NCI-H1105 treated with DMSO at 0.1 percent for 48 hours (cell line): Measurements from ENCODE around the gene SCG2.
"Not testable (repeated sequence)": the region's sequence is repeated elsewhere in the genome, so short reads cannot be mapped to it uniquely, and the experiment has no call there.

ENCODE experiments used
- DNase-seq: peaks from one replicate; lab custom pipeline; 2025; lab: John Stamatoyannopoulos, UW

The SCG2 gene

DNA sequence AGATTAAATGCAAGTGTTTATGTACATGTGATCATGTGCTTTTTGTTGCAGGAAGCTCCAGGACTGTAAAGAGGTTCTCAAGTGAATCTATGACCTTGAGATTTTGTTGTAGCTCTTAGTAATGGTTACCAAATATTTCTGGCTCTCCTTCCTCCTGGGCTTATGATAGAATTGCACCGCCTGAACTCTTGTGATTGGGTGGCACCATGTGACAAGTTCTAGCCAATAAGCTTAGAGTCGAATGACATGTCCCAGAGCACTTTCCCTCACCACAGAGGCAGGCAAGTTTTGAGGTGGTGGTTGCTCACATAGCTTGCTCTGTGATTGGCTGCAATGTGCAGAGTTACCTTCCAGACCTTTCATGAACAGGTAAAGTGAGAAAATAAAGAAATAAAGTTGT is 8.9 kb upstream of the SCG2 start:
- no peak for DNase-seq

DNA sequence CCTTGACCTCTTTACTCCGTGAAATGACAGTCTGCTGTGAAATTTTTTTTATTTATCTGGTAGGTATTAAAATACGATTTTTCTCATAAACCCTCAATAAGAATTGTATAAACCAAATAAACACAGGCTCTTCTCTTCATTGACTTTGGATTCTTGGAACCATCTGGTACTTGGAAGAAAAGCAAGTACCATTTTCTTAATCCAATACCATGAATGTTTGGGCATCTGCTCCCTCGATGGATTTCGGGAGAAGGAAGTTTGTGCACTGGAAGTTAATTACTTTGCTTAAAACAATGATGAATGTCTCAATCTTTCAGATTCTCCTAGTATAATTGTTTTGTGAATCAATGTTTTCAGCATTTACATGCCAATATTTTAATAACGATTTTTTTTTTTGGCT is 5.3 kb upstream of the SCG2 start:
- DNase-seq, result no peak

DNA sequence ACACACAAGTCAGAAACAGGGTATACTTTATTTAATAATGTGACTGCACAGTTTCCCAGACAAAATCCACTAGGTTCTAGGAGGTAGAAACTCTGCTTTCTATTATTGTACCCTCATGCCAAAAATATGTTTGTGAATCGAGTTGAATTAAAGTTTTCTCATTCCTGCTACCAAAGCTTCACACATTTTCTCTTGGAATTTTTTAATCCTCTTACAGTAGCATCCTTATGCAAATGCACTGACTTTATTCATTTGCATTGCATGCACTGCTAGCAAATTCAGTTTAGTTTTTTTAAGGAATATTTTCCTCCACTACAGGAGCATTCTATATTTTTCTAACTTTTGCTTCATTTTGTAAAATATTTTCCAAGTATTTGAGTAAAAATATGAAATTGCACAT is 4.8 kb upstream of the SCG2 start:
- DNase-seq, result no peak

DNA sequence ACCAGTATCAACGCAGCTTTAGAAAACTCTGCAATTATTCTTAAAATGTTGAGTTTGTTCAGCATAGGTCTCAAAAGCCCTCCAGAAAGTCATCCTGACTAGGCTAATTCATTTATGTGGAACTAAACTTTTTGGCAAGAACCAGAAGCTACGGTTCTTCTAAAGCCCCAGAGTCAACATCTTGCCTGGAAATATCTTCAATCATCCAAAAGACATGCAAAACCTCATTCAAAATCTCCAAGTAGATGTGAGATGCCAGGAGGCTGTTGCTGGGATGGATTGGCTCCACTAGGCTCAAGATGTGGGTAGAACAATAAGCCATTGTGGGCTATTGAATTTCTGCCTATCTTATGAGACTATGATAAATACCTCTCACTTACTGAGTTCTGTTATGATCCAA is 2.1 kb upstream of the SCG2 start:
- DNase-seq, result no peak

DNA sequence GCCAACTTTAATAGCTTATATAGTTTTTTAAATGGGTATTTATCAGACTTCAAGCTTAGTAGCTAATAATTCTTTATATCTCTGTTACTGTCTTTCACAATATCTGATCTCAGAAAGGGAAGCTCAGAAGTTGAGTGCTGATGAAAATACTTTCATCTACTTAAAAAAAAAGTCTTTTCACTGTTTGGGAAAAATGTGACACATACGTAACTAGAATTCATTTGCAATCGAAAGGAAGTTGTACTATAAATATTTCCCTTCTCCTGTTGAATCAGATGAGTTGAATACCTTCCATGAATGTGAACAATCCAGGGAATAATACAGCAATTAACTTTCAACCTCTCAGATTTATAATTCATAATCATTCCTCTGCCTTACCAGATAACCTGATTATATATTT is 811 bp upstream of the SCG2 start:
- DNase-seq, result no peak

DNA sequence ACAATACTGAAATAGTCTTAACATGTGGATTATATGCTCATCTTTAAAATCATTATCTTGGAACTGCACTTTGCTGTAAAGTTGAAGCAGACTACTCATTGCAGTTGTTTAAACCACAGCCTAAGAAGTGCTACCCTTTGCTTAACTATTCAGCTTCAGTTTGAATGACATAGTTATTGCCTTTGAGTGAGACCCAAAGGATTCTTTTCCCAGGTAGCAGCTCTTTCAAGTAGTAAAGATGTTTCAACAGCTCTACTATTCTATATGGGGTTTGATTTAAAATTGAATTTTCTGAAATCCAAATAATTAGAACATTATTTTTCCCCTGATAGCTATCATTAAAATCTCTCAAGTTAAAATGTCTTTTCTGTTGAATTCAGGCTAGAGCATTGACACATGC is 1.1 kb downstream of the SCG2 start:
- peak; percentile 10 for DNase-seq

DNA sequence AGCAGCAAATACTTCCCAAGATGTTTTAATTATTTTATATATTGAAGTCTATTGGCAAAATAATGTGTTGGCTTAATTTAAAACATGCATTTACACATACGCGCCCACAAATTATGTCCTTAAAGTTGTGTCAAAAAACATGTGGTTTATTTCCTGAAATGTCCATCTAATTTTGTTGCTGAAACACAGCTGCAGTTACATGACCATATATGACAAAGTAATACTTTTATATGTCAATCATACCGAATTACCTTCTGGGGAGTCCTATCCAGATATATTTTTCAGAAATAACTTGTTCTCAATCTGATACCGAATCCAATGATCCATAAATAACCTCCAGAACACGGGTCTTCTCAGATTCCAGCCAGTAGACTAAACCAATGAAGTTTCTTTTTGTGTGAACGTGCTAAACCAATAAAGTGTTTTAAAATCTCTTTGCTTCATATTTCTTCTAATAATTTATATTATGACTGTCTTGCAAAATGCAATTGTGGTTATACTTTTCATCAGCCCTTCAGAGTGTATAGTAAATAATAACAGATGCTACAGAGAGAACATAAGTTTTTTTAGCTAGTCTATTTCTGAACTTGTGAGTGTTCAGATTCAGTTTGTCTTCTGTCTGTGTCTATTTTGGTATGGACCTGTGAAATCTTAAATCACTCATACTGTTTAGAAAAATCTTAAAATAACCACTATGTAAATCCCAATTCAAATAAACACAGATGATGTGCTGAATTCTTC is 2.4 kb downstream of the SCG2 start:
- DNase-seq, result no peak

DNA sequence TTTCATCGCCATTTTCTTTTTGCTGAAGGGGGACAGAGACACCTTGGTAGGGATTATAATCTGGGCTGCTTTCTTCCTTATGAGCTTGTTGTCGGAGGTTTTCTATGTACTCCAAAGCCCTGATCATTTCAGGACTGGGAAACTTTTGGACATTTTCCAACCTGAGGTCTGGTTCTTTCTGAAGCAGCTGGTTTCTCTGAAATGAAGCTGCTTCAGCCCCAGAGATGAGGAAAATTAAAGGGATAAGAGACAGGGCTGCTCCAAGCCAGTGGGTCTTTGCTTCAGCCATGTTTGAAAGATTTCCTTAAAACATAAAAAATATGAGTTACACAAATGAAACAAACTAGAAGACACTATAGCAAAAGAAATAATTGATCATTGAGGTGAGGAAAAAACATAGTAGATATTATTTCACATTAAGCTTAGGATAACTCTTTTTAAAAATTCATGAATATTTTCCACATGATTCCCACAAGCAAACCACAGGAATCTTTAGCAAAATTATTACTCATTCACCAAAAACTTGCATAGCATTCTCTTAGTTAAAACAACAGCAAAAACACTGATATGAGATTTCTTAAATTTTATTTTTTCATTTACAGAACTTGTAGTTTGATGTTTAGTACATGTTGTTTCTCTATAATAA is 3.0 kb downstream of the SCG2 start:
- DNase-seq, result peak; percentile 36

DNA sequence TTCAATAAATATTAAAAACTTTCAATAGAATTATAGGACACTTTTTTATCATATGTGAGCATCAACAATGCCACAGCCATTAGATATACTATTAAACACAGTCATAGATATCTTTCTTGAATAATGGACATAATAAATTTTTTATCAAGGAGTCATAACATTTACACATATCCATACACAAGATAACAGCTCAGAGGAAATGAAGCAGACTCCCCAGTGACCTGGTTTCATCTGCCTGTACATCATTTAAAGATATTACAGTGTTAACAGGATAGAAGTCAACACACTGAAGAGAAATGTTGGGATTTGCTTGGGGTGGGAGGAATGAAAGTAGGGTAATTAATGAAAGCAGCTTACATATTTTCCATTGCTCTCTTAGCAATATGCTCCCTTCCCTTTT is 5.1 kb downstream of the SCG2 start:
- DNase-seq, result no peak

DNA sequence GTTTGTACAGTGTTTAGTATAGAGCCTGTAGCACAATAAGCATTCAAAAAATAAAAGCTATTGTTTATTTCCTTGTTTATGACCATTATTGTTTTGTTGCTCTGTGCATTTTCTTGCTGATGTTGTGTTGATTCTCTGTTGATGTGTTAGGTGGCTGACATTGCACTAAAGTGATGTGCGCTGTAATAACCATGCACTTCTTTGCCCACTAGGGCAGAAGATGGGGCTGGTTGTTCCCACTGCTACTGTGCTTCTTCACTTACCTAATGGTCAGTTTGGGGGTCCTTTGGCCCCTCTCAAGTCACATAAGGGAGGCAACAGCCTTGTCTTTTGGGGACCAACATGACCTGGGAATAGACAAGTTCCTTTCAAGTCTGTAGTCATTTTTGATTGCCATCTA is 6.0 kb downstream of the SCG2 start:
- no peak for DNase-seq

DNA sequence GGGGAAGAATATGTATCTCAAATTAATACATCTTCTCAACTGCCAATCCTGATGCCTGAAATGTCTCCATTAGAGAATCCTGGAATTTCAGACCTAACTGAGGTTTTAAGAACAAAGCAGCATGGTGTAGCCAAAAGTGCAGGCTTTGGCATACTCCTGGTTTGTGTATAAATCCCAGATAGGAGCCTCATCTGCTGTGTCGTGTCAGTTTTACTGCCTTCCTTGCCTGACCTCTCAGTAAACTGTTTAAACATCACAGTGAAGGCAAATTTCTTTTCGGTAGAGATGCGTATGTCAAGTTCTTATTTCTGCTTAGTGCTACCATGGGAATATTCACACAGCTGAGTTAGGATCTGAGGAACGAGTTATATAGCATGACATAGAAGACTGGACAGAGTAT is 7.3 kb downstream of the SCG2 start:
- no peak for DNase-seq

DNA sequence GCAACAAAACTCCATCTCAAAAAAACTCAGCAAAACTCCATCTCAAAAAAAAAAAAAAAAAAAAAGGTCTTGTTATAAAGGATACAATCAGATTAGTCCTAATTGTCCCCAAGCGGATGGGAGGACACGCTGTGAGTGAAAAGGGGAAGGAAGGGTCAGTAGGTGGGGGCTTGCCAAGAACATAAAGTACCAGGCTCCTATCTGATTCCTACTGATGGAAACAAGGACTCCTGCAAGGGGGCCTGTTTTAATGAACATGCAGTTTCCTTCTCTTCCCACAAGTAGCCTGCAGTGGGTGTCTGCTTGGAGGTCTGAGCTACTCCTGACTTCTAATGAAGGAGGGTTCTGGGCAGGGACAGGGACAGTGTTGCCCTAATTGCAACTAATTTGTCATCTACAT is 7.9 kb downstream of the SCG2 start:
- no peak for DNase-seq

DNA sequence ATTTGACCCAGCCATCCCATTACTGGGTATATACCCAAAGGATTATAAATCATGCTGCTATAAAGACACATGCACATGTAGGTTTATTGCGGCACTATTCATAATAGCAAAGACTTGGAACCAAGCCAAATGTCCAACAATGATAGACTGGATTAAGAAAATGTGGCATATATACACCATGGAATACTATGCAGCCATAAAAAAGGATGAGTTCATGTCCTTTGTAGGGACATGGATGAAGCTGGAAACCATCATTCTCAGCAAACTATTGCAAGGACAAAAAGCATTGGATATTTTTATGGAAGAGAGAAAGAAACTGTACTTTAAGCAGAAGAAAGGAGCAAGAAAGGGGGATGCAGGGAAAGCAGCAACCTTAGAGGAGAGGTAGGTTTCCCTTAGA is 9.5 kb downstream of the SCG2 start:
- not testable (repeated sequence) for DNase-seq

DNA sequence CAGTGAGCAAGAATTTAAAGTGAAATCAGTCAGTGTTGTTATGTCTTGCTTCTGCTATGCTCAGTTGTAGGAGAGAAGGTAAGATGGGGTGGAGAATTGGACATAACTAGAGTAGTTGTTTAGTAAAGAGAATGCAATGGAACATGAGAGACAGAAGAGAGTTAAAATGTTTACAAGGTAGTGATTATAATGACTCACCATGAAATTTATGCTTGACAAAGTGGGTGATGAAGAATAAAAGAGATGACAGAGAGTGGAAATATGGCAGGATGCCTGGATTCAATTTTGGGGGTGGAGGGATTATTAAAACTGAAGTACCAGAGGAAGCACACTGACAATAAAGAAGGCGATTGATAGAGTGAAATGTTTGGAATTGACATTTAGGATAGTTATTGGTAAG is 10.6 kb downstream of the SCG2 start:
- peak; percentile 88 for DNase-seq

DNA sequence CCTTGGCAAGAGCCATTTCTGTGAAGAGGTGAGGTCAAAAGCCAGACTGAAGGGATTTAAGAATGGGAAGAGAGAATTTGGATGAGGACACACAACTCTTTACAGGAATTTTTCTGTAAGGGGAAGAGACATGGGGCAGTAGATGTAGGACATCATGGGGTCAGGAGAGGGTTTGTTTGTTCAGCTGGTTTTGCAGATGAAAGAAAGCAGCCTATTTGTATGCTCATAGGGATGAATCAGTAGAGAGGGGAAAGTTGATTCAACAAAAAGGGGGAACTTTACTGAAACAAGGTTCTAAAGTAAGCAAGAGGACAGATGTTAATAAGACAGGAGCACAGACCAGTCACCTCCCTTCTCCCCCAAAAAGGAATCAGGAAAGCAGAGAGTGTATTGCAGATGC is 11.2 kb downstream of the SCG2 start:
- DNase-seq, result no peak

DNA sequence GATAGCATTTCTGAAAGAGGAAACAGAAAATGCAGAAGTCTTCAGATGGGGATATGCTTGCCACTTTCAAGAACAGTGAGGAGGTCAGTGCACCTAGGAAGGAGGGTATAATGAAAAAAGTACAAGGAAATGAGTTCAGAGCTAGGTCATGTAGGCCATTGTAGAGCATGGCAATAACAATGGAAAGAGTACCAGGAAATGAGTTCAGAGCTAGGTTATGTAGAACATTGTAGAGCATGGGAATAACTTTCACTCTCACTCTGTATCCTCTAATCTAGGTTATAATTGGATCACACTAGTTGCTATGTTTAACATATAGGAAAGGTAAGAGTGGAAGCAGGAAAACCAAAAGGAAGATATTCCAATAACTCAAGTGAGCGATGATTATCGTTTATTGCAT is 12.3 kb downstream of the SCG2 start:
- DNase-seq, result no peak

DNA sequence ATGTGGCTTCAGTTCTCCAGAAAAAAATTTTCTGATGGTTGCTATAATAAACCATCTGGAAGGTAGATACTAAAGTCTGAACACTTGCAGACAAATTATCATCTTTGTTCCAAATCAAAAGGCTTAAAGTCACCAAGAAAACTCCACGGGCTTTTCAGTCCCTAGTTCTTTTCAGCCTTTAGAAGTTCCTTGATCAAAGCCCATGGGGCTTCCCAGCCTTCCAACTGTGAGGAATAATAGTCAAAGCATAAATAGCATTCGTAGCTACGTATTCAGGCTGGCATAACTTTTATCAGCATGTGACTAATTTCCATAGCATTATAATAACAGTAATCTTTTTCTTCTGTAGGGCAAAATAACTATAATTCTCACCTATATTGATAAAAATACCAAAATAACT is 13.9 kb downstream of the SCG2 start:
- DNase-seq, result no peak

DNA sequence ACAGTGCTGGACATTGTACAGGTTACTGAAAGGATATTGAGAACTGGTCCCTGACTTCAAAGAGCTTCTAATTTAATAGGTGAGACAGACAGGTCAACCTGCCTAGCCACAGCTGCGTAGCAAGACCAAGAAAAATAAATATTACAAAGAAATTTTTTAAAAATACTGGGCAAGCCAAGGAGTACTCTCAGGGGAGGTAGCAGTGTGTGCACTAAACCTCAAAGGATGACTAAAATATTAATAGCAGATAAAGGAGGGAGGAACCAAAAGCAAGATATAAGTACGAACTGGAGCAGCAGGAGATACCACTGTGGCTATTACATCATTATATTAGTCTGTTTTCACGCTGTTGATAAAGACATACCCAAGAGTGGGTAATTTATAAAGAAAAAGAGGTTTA is 14.9 kb downstream of the SCG2 start:
- no peak for DNase-seq

DNA sequence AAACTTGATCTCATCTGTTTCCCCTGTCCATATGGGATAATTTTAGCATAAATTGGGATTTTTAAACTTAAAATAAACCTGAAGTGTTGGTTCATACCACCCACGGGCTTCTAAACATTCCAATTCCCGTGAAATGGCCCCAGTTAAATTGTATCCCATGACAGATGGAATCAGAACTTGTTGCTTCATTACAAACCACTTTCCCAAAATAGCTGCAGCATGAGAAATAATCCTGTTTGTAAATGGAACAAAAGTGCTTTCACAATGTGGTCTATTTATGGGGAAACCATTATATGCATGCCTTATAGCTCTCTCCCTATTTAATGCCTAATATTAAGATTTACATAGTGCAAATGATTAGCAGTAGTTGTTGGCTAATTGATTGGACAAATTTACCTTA is 15.9 kb downstream of the SCG2 start:
- peak; percentile 54 for DNase-seq

DNA sequence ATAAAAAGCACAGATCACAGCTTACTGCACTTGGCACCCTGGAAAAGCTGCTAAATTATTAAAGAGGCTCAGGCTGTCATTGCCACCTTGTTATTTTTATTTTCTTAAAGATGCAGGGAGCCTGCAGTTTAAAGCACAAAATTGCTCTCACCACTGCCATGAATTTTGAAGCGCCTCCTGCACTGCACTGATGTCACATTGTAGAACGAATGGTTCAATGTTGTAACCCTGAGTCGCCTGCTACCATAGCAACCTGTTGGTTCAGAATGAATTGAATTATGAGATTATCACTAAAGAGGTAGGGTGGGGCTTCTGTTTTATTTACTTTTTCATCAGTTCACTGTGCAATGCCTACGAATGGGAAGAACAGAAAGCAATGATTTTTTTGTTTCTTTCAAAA is 16.5 kb downstream of the SCG2 start:
- DNase-seq, result peak; percentile 72

DNA sequence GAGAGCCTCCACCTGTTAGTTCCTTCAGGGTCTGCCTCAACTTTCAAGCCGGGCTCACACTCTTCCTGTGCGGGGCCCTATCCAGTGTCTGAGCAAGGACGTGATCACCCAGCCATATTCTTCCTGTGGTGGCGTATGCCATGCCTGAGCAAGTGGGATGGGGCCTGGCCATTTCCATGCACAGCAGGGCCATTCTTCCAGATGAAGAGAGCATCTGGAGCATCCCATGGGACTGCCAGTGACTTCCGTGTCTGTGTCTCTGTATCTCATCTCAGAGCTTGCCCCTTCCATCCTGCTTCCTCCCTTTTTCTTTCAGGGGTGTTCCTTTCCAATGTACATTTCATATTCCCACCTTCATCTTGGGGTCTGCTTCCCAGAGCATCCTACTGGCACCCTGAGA is 20.2 kb downstream of the SCG2 start:
- no peak for DNase-seq

DNA sequence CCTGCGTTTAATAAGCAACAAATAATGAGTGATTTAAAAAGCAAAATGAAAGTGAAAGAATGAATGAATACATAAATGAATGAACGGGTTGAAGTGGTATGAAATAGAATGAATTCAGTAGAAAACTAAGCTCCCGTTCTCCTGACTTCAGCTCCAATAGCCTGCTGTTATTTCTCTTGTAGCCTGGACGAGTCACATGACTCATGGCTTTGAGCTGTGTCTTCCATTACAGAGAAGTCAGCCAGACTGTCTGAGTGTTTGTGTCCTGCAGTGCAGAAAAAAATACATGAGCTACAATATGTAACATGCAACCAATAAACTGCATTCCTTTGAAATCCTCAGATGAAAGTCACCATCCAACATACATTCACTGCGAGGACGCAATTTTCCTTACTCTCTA is 21.2 kb downstream of the SCG2 start:
- no peak for DNase-seq

DNA sequence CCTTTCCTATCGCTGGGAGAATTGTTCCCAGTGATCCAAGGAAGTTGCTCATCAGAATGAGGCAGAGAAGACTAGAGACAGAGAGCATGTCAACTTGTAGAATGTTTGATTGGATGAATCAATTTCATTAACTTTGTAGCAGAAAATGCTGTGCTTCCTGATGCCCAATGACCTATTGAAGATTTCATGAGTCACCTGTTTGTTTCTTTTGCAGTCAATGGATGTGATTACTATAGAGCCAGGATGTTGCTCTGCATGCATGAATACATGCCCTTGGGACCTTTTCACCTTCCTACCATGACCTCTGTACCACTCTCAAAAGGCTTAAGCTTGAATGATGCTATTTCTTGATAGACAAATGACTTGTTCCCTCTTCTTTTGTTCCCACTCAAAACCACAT is 23.3 kb downstream of the SCG2 start:
- no peak for DNase-seq

DNA sequence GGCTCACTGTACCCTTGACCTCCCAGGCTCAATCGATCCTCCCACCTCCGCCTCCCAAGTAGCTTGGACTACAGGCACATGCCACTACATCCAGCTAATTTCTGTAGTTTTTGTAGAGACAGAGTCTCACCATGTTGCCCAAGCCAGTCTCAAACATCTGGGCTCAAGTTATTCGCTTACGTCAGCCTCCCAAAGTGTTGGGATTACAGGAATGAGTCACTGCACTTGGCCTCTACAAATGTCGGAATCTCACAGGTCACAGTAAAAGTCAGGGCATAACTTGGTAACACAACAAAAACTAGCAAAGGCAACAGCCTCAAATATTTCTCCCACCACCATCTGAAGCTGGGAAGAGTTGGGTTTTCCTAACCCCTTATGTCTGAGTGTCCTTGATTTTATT is 25.3 kb downstream of the SCG2 start:
- no peak for DNase-seq
